Kasumi-1 (cell line): ENCODE results near the gene MAP3K12.

ENCODE experiments used
- DNase-seq, 2 experiments: peaks; one replicate each; lab custom pipeline; 2025; lab: John Stamatoyannopoulos, UW

MAP3K12 gene

DNA sequence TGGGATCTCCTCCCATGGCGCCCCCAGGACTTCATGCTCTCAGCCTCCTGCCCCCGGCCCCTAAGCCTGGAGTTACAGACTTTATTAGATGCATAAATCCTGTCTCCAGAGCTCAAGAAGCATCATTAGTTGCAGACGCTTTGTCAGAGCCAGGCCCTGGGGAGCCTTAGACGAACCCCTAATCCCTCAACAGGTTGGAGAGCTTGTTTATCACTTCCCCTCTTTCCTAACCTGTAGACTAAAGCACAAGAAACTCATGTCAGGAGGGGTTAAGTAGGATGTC lies 8.3 kb upstream of the MAP3K12 start:
- DNase-seq = no peak

DNA sequence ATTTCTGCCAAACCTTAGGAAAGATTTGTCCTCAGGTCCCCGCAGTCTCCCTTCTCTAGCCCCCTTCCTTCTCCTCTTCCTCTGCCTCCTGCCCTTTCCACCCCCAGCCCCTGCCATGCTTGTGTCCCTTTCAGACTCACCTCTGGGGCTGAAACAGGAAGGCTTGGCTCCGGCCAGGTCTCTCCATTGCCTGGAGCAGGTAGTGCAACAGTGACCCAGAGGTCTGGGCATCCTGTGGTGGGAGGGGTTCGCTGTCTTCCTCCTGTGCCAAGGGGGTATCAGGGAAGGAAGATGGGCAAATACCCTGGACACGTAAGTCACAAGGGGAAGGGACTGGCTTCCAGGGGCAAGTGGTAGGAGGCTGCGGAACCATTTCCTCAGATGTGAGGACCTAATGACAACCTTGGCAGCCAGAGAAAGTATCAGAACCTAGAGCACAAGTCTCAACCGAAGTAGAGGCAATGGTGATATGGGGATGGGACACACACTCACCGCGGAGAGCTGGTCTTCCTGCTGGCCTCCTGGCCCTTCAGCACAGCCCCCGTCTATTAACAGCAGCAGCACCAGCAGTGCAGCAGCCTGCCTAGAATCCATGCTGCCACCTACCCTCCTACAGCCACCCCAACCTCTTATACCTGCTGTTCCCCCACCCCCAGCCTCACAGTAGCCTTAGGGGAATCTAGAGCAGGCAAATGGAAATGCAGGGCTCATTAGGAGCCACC lies 7.8 kb upstream of the MAP3K12 start, which contains the start of gene NPFF:
TSS of gene NPFF (minus strand) at position 604 of the 722 bp plus-strand sequence. CDS start at position 594, 10 bp downstream.
- DNase-seq = no peak

DNA sequence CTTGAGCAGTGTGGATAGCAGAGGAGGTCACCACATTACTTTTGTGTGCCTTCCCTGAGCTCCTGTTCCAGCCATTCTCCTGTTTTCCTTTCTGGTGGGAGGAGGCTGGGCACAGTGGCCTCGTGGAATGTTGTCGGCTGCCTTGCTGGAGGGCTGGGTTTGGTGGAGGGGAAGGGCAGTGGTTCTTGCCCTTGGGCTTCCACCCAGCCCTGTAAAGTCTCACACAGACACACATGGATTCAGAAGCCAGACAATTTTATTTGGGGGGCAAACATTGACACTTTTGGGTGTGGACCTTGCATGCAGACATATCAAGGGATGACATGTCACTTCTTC lies 7.2 kb upstream of the MAP3K12 start:
- no peak for DNase-seq

DNA sequence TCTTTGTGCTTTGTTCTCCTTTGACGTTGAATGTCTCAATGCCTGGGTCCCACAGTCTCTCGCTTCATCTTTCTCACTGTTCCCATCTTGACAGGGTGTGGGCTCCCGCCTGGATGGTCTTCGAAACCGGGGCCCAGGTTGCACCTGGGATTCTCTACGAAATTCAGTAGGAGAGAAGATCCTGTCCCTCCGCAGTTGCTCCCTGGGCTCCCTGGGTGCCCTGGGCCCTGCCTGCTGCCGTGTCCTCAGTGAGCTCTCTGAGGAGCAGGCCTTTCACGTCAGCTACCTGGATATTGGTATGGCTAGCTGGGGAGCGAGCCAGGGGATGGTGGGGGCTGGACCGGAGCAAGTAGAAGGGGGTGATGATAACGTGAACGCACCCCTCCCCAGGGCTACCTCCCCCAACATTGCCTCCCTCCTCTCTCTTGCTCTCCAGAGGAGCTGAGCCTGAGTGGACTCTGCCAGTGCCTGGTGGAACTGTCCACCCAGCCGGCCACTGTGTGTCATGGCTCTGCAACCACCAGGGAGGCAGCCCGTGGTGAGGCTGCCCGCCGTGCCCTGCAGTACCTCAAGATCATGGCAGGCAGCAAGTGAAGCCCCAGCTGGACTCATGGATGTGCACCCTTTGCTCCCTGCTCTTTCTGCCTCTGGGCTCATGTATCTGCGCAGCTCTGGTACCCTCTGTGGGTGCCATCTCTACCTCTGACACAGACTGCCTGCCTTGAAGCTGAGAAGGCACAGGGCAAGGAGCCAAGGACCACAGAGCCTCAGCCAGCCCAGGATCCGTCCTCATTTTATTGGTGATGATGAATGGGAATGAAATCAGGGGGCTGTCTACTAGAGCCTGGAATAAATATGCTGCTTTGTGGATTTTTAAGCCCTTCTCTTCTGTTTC lies 6.5 kb upstream of the MAP3K12 start:
- DNase-seq = no peak

DNA sequence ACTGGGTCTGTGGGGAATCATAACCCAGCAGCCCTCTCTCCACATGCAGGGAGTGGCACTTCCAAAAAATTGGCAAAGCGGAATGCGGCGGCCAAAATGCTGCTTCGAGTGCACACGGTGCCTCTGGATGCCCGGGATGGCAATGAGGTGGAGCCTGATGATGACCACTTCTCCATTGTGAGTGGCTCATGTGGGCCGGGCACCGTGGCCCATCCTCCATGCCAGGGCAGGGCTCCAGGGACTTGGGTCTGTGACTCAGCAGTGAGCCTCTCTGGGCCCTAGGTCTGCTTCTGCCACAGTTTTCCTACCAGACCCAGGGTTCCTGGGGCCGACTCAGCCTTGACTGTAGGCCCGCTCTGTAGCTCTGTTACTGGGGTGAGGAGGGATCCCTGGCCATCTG lies 5.8 kb upstream of the MAP3K12 start:
- no peak for DNase-seq

DNA sequence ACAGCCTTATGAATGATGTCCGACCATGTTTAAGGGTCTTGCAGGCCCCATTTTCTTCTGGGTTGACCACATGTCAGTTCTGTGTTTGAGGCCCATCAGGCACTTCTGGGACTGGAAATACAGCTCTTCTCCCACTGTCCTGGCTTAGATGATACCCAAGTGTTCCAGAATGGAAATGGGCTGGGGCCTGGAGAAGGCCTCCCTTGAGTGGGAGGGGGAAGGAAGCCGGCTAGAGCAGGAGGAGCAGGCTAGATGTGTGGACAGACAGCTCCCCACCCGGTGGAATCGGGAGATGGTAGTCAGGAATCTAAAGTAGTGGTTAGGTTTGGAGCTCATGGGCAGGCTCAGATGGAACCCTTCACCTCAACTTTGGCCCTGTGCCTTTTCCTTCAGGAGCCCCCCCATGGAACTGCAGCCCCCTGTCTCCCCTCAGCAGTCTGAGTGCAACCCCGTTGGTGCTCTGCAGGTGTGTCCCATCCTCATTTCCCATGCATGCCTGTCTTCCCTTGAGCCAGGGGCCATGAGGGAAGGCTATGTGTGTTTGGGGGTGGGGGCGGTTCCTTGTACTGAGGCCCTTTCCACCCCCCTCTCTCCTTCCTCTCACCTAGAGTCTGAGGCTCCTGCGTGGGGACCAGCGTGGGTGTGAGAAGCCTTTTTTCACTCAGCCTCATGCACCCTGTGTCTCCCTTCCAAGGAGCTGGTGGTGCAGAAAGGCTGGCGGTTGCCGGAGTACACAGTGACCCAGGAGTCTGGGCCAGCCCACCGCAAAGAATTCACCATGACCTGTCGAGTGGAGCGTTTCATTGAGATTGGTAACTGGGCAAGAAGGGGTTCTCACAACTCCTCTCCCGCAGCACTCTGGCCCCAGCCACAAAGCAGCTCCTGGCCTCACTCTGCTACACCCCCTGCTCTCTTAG lies 5.0 kb upstream of the MAP3K12 start:
- DNase-seq = no peak

DNA sequence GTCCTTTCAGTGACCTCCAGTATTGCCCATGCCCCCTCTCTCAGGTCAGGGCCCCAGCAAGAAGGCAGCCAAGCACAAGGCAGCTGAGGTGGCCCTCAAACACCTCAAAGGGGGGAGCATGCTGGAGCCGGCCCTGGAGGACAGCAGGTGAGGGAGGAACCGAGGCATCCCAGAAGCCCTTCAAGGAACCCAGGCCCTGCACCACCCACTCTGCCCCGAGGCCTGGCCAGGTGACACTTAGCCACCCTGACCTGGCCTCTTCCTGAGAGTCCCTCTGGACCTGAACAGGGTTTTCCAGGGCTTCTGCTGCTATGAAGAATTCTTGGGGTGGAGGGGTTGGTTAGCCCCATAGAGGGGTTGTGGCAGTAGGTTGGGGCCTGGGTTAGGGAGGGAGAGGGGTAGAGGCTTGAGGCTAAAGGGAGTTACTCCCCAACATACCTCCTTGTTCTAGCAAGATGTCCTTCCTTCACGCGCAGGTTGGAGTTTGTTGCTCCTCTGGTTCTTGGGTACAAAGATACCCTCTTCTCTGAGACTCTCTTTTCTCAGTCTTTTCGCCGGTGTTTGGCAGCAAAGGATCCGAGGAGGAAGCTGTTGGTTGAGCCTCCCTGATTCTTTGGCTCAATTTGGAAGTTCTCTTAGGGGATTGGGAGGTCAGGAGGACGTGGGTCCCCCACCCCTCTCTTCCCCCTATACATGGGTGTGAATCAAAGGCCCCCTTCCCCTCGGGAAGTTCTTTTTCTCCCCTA lies 3.9 kb upstream of the MAP3K12 start:
- no peak for DNase-seq

DNA sequence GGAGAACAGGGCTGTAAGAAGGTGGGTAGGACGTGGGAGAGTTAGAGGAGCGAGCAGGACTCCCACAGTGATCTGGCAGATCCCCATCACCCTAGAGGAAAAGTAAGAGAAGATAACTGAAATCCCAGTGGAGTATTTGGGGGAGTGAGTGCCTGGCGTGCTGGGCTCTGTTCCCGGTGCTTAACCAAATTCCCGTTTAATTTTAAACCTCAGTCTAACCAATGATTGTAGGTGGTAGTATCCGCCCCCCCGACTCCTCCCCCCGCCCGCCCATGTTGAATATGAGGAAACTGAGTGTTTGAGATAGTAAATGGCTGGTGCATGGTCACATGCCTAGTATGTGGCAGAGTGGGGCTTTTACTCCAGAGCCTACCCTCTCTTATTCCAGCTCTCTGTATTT lies 3.1 kb upstream of the MAP3K12 start:
- DNase-seq = no peak

DNA sequence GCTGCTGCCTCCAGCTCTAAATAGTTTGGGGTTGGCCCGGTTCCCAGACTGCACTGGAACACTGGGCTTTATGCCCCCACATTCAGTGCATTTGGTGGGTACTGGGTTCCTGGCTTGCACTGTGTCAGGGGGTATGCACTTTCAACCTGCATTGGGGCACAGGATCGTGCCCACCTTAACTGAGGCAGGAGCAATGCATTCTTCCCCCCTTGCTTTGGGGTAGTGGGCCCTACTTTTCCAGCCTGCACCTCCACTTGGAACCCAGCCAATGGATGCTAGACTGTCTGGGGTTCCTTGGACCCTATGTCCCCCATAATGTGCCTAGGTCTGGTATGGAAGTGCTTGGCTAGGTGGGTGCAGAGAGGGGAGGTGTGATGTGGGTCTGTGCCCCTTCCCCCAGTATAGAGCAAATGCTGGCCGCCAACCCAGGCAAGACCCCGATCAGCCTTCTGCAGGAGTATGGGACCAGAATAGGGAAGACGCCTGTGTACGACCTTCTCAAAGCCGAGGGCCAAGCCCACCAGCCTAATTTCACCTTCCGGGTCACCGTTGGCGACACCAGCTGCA lies 2.4 kb upstream of the MAP3K12 start:
- DNase-seq = no peak

DNA sequence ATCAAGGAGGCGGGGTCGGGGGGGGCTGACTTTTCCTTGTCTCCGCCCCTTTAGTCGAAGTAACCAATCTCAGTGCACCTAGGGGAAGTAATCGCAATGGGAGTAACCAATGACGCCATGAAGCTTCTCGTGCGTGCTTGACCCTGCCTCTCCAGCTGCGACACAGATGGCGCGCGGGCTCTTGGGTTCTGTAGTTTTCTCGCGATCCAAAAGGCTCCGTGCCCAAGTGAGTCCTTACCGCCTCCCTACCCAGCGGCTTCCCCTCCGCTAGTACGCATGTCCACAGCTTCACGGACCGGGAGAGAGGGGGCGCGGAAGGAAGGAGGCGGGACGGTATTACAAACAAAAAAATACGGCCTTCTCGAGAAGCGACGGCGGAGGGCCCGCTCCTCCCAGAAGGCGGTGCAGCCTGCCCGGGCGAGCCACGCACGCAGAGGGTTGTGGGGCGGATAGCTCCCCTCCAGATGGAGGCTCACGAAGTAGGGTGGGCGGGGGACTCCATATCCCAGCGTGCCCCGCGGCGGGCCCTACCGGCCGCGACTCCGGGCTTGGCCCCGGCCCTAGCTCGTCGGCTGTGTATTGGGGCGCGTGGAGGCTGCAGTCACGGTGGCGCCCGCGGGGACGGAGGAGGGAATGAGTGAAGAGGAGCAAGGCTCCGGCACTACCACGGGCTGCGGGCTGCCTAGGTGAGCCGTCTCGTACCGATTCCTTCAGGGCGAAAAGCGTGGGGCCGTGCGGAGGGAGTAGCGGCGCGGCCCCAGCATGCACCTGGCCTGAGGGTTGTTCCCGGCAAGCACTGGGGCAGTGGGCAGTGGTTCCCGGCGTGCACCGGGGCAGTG lies 1.7 kb upstream of the MAP3K12 start, which contains the start of gene TARBP2:
TSS of gene TARBP2 (plus strand) at position 508 of the 839 bp plus-strand sequence. CDS start at position 634, 126 bp downstream.
- DNase-seq = peak; percentile 99

DNA sequence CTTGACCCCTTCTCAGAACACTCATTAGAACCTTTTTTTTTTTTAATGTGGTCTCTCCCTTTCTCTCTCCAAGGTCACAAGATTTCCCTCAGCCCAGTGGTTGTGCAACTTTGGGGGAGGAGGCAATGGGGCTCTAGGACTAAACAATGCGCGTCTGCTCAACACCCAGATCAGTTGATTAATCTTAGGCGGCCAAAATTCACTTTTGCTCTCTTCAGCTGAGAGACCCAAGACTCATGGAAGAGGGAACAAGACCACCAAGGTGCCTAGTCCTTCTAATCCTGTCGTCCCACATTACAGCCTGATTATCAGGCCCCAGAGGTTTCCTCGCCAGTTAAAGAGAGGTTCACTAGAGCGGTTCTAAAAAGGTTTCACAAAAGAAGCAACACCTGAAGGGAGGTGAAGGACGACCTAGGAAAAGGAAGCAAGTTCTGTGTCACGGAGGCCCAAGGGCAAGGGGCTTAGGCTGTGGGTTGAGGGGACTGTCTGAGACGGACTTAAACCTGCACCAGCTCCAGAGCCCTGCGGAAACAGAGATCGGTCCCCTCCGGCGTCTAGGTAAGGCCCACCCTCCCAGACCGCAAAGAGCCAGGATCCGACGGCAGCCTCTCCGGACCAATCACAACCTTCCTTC lies 1.0 kb upstream of the MAP3K12 start:
- DNase-seq = peak; percentile 37 to 53

DNA sequence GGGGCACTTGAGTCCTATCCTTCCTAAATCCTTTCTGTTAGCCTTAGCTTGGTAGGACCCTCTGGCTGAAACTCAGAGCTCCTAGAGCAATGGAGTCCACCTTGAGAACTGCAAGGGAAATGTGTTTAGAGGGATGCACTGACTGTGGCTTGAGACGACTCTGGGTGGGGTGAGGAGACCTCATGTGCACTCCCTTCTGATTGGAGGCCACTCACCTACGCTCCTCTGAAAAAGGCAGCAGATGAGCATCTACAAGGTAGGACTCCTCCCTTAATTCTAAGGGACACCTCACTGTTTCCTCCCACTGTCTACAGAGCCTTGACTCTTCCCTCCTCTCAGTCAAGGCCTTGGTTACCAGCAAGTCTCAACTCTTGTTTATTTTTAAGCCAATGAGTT lies 1.0 kb downstream of the MAP3K12 start:
- DNase-seq = no peak

DNA sequence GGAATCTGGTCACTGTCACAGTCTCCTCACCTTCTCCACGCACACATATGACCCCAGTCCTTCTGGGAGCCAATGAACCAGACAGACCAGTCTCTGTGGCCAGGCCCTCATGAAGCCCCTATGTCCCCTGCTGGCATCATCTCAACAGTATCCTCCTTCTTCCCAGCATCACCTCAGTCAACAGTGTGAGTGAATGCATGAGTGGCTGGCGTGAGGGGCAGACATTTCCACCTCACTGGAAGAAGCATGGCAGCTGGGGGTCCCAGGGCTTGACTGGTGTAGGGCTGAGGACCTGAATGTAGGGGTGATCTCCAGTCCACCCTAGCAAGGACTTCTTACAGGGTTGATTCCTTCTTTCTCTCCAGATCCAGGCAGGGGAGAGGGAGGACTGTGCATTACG lies 1.8 kb downstream of the MAP3K12 start:
- DNase-seq = no peak

DNA sequence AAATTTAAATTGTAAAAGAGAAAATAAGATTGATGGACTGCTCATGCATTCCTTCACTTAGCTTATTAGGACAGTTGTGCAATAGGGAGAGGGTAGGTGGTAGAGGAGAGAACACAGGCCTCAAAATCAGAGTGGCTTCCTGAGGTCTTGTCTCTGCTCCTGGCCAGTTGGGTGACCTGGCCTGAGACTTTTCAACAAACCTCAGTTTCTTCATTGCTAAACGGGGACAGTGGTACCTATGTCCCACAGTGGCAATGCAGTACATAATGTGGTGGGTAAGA lies 2.6 kb downstream of the MAP3K12 start:
- DNase-seq = no peak

DNA sequence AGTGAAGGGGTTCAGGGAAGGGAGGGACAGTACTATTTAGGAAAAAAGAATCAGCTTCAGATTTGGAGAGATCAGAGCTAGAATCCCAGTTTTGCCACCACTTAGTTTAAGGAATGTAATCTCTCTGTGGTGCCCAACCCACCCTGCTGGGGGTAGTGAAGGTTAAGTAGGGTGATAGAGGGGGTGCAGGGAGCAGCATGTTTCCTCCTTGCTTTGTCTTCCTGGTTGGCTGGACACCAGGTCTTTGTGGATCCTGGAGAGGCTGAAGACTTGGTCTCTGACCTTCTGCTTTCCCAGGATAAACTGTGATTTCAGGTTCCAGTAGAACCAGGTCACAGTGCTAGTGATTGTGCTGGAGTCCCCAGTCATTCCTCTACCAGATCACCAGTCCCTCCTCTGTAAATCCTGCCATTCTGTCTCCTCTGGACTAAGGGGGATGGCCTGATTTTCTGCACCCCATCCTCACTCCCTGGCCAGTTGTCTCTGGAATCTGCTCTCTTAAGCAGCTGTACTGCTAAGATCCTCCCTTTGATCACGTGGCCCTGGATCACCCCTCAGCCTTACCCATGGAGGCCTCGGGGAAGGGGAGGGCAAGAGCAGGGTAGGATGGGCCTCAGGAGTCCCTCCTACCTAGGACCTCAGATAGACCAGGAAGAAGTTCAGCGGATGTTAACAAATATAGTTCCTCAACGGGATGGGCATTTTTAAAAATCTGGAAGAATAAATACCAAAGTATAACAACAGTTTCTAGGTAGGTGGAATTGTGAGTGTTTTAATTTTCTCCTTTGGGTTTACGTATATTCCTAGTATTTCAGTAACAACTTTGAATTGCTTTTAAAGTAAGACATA lies 3.1 kb downstream of the MAP3K12 start:
- DNase-seq = no peak

DNA sequence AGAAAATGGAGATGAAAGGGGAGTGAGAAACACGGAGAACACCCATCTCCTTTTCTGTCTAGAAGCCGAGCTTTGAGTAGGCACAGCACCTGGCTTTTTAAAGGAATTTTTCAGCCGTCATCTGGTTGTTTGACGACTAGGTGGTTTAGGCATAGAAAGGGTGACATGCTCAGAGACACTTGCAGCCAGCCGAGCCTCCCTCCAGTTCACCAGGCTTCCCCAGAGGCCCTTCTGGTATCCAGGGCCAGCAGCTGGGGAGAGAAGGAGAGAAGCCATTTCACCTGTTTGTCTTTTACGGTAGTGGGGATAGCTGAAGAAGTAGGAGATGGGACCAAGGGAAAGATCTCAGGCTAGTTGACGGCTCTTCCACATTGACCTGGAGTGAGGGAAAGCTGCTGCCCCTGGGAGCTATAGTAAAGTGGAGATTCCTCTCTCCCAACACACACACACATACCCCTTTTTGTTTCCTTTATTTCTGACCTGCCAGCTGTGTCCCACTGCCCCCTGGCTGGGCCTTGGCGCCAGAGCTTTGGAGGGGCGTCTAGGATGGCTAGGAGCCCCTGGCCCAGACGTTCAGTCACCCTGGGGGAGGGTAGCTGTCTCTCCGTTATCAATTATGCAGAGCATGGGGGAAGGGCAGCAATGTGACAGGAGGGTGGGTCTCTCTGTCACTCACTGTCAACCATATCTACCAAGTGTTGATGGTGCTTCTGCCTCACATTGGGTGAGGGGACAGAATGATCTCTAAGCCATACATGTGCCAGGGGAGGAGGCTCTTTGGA lies 5.5 kb downstream of the MAP3K12 start:
- DNase-seq = no peak

DNA sequence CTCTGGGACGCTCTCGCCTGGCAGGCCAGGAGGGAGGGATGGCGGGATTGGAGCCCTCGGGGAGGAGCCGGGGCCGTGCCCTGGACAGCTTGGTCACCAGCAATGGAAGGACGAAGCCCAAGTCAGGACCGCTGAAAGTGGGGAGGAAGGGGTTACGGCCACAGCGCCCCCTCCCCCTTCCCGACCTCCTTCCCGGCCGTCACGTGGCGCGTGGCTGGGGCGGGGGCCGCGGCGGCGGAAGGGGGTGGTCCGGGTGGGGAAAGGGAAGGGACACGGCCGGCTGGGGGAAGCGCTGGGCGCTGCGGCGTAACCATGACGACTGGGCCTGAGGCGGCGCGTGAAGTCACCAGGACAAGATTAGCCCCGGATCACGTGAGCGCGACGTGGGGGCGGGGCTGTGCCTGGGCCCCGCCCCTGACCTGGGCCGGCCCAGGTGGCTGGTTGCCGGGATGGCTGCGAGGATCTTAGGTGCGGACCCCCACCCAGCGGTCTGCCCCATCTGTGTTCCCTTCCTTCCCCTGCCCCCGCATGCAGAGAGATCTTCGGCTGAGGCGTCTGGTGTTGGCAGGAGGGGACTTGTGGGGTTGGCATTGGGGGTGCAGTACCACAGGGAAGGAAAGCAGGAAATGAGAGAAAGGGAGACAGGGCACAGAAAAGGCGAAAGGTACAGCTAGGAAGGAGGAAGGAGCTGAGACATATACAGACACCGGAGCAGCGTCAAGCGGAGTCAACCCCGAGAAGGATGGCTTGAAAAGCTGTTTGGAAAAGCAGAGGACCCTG lies 6.2 kb downstream of the MAP3K12 start:
- DNase-seq = peak; percentile 65 to 76

DNA sequence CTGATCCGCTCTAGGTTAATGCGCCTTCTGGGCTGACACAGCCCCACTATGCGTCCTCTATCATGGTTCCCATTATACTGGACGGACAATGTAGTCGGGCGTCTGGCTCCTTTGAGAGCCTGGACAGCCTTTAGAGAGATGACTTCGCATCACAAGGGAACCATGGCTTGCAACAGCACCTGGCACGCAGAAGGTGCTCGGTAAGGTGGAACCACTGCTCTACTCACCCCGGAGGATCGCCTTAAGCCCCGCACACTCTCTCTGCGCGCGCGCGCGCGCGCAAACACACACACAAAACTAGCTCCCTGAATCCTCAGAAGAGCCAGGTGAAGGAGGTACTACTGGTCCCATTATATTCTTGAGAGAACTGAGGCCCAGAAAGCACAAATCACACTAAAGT lies 7.1 kb downstream of the MAP3K12 start:
- DNase-seq = no peak
